Immature natural killer cell (primary cell): ENCODE data around the gene DIPK1C. TPM values are rescaled to one million over a fixed set of nuclear protein-coding genes. Genes with fewer than 3 reads are reported as not detected.

Experiments used
- DNase-seq, 3 donors: peaks; one replicate each; pipeline ENCODE4 v3.0.0; 2022; ENCODE audit warnings: mixed read lengths in 1 of 3
- H3K27ac Mint-ChIP-seq, 6 donors: one replicate each; pipeline ENCODE4 v1.8.0; 2020; ENCODE audit warnings: mixed read lengths in 6 of 6, mild to moderate bottlenecking in 5 of 6, inconsistent platforms in 4 of 6, moderate library complexity in 3 of 6
- H3K27me3 Mint-ChIP-seq, 3 donors: one replicate each; pipeline ENCODE4 v1.8.0; 2020 to 2021; ENCODE audit warnings: low read depth in 3 of 3, mild to moderate bottlenecking in 3 of 3, mixed read lengths in 3 of 3, moderate library complexity in 3 of 3, inconsistent platforms in 1 of 3
- H3K36me3 Mint-ChIP-seq, 3 donors: one replicate each; pipeline ENCODE4 v1.8.0; 2020; ENCODE audit warnings: mixed read lengths in 3 of 3, inconsistent platforms in 2 of 3, mild to moderate bottlenecking in 2 of 3
- H3K4me1 Mint-ChIP-seq, 2 donors: one replicate each; pipeline ENCODE4 v1.8.0; 2020; ENCODE audit warnings: inconsistent platforms in 2 of 2, mild to moderate bottlenecking in 2 of 2, mixed read lengths in 2 of 2, moderate library complexity in 1 of 2
- H3K4me3 Mint-ChIP-seq, 5 donors: one replicate each; pipeline ENCODE4 v1.8.0; 2020; ENCODE audit warnings: mild to moderate bottlenecking in 5 of 5, mixed read lengths in 5 of 5, inconsistent platforms in 3 of 5, moderate library complexity in 3 of 5
- H3K9me3 Mint-ChIP-seq, 6 donors: one replicate each; pipeline ENCODE4 v1.8.0; 2020; ENCODE audit warnings: mild to moderate bottlenecking in 6 of 6, mixed read lengths in 6 of 6, inconsistent platforms in 4 of 6, moderate library complexity in 3 of 6
- polyA plus RNA-seq, 3 donors: library from polyadenylated mRNA; unstranded; fragments of 300-500 nt; fragmentation: Illumina TruSeq; gene quantifications; one replicate each; pipeline ENCODE4 v1.2.3, GENCODE V29; 2021

Gene DIPK1C
- polyA plus RNA-seq, 3 donors from 2014 or later, result not detected

GRCh38 chr18:74414953-74415515, 42.1 kb downstream of the DIPK1C start:
- Mint-ChIP-seq H3K9me3 (no peaks in the 10 kb centered on the region), H3K27ac (no peak overlapping the region), H3K4me3 (no peak overlapping the region), H3K27me3 (peaks cover 2 to 4% (median 2%) of the 10 kb centered on the region in 3 donors), H3K36me3 (no peaks in the 10 kb centered on the region), H3K4me1 (no peaks in the 10 kb centered on the region)
- no peak for DNase-seq

- Mint-ChIP-seq H3K4me1 (peaks cover 0 to 2% of the 10 kb centered on the region in 2 donors), H3K4me3 (no peak overlapping the region), H3K27ac (no peak overlapping the region), H3K9me3 (no peaks in the 10 kb centered on the region), H3K27me3 (peaks cover 2 to 4% (median 2%) of the 10 kb centered on the region in 3 donors), H3K36me3 (no peaks in the 10 kb centered on the region)
- no peak for DNase-seq
These were observed 43.3 kb downstream of the DIPK1C start for GRCh38 chr18:74413836-74414235.

- H3K27me3 Mint-ChIP-seq, result peaks cover 2 to 4% (median 2%) of the 10 kb centered on the region in 3 donors
- H3K27ac Mint-ChIP-seq, result no peak overlapping the region
- no peaks in the 10 kb centered on the region for H3K9me3 Mint-ChIP-seq
- H3K36me3 Mint-ChIP-seq, result no peaks in the 10 kb centered on the region
- H3K4me1 Mint-ChIP-seq, result peaks cover 7 to 18% of the 10 kb centered on the region in 2 donors
- no peak for DNase-seq
- no peak overlapping the region for H3K4me3 Mint-ChIP-seq
These were observed 44.8 kb downstream of the DIPK1C start for GRCh38 chr18:74412116-74412880.

GRCh38 chr18:74411475-74411874, 45.6 kb downstream of the DIPK1C start:
- H3K27me3 Mint-ChIP-seq, result peaks cover 0 to 4% (median 2%) of the 10 kb centered on the region in 3 donors
- peaks cover 7 to 19% of the 10 kb centered on the region in 2 donors for H3K4me1 Mint-ChIP-seq
- no peak overlapping the region for H3K4me3 Mint-ChIP-seq
- H3K9me3 Mint-ChIP-seq, result no peaks in the 10 kb centered on the region
- H3K27ac Mint-ChIP-seq, result no peak overlapping the region
- no peaks in the 10 kb centered on the region for H3K36me3 Mint-ChIP-seq
- no peak for DNase-seq

GRCh38 chr18:74410441-74410992, 46.6 kb downstream of the DIPK1C start:
- no peak overlapping the region for H3K27ac Mint-ChIP-seq
- no peaks in the 10 kb centered on the region for H3K9me3 Mint-ChIP-seq
- H3K27me3 Mint-ChIP-seq, result peaks cover 0 to 4% (median 2%) of the 10 kb centered on the region in 3 donors
- H3K4me1 Mint-ChIP-seq, result peaks cover 7 to 19% of the 10 kb centered on the region in 2 donors
- DNase-seq, result no peak
- no peak overlapping the region for H3K4me3 Mint-ChIP-seq
- no peaks in the 10 kb centered on the region for H3K36me3 Mint-ChIP-seq

- peaks cover 0 to 8% (median 2%) of the 10 kb centered on the region in 3 donors for H3K27me3 Mint-ChIP-seq
- no peak for DNase-seq
- H3K4me1 Mint-ChIP-seq, result peaks cover 7 to 19% of the 10 kb centered on the region in 2 donors
- no peaks in the 10 kb centered on the region for H3K9me3 Mint-ChIP-seq
- H3K36me3 Mint-ChIP-seq, result no peaks in the 10 kb centered on the region
- H3K4me3 Mint-ChIP-seq, result peak overlapping the region; percentile 51 to 81 (median 60)
- peak overlapping the region in 5 of 6 donors; percentile 20 to 86 (median 63) for H3K27ac Mint-ChIP-seq
These were observed 49.2 kb downstream of the DIPK1C start for GRCh38 chr18:74407888-74408287.

- DNase-seq, result no peak
- Mint-ChIP-seq H3K36me3 (no peaks in the 10 kb centered on the region), H3K9me3 (no peaks in the 10 kb centered on the region), H3K4me1 (peaks cover 3 to 8% of the 10 kb centered on the region in 2 donors), H3K27ac (no peak overlapping the region), H3K27me3 (peaks cover 0 to 9% (median 0%) of the 10 kb centered on the region in 3 donors), H3K4me3 (no peak overlapping the region)
These were observed 54.2 kb downstream of the DIPK1C start for GRCh38 chr18:74402806-74403433.

GRCh38 chr18:74400813-74401212, 56.3 kb downstream of the DIPK1C start:
- H3K27ac Mint-ChIP-seq, result no peak overlapping the region
- H3K4me1 Mint-ChIP-seq, result no peaks in the 10 kb centered on the region
- H3K36me3 Mint-ChIP-seq, result no peaks in the 10 kb centered on the region
- H3K27me3 Mint-ChIP-seq, result peaks cover 0 to 9% (median 6%) of the 10 kb centered on the region in 3 donors
- no peak overlapping the region for H3K4me3 Mint-ChIP-seq
- H3K9me3 Mint-ChIP-seq, result no peaks in the 10 kb centered on the region
- DNase-seq, result no peak

- no peaks in the 10 kb centered on the region for H3K36me3 Mint-ChIP-seq
- H3K4me3 Mint-ChIP-seq, result no peak overlapping the region
- DNase-seq, result no peak
- H3K27ac Mint-ChIP-seq, result no peak overlapping the region
- H3K27me3 Mint-ChIP-seq, result peaks cover 0 to 7% (median 6%) of the 10 kb centered on the region in 3 donors
- H3K9me3 Mint-ChIP-seq, result no peaks in the 10 kb centered on the region
- H3K4me1 Mint-ChIP-seq, result no peaks in the 10 kb centered on the region
These were observed 57.8 kb downstream of the DIPK1C start for GRCh38 chr18:74399091-74399887.

- no peak overlapping the region for H3K27ac Mint-ChIP-seq
- DNase-seq, result no peak
- no peaks in the 10 kb centered on the region for H3K36me3 Mint-ChIP-seq
- no peak overlapping the region for H3K4me3 Mint-ChIP-seq
- no peaks in the 10 kb centered on the region for H3K9me3 Mint-ChIP-seq
- H3K27me3 Mint-ChIP-seq, result peaks cover 0 to 10% (median 9%) of the 10 kb centered on the region in 3 donors
- no peaks in the 10 kb centered on the region for H3K4me1 Mint-ChIP-seq
These were observed 59.5 kb downstream of the DIPK1C start for GRCh38 chr18:74397572-74397971.

GRCh38 chr18:74396171-74397169, 60.6 kb downstream of the DIPK1C start:
- H3K36me3 Mint-ChIP-seq, result no peaks in the 10 kb centered on the region
- no peak overlapping the region for H3K4me3 Mint-ChIP-seq
- H3K9me3 Mint-ChIP-seq, result no peaks in the 10 kb centered on the region
- no peaks in the 10 kb centered on the region for H3K4me1 Mint-ChIP-seq
- no peak overlapping the region for H3K27ac Mint-ChIP-seq
- no peak for DNase-seq
- peaks cover 0 to 10% (median 9%) of the 10 kb centered on the region in 3 donors for H3K27me3 Mint-ChIP-seq

GRCh38 chr18:74395648-74396154, 61.4 kb downstream of the DIPK1C start:
- no peak overlapping the region for H3K27ac Mint-ChIP-seq

More at GRCh38 chr18:74395648-74396154, 61.4 kb downstream of the DIPK1C start:
- DNase-seq, result no peak
- no peak overlapping the region for H3K4me3 Mint-ChIP-seq
- no peaks in the 10 kb centered on the region for H3K9me3 Mint-ChIP-seq
- H3K36me3 Mint-ChIP-seq, result no peaks in the 10 kb centered on the region
- peaks cover 0 to 12% (median 9%) of the 10 kb centered on the region in 3 donors for H3K27me3 Mint-ChIP-seq
- H3K4me1 Mint-ChIP-seq, result no peaks in the 10 kb centered on the region
